ENCODE measurements around the gene PRUNE2.

PRUNE2 gene

DNA sequence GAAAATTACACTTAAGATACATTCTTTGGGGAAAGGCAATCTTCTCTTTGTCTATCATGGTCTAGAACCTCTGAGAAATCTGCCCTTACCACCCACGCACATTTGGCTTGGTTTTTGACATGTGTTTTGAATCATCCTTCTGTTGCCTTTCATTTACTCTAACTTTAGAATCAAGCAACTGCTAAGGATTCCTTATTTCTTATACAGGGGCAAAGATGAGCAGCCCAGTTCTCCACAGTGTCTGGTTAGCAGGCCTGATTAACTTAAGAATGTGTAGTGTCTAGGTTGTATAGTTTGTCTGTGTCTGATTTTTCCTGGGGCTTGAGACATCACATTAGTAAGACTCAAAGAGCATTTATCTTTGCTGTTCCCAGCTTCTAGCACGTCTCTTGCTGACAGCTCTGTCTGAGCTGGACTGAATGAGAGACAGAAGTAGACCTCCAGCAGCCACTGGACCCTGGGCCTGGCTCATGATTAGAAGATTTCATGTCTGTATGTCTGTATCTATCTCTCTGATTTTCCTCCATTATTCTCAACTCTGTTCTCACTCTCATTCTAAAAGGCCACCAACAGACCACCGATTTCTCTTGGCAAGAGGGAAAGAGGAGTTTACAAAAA is 173.5 kb downstream of the PRUNE2 start:
- no peak for DNase-seq (ENCODE audit: low read depth, low spot score)

DNA sequence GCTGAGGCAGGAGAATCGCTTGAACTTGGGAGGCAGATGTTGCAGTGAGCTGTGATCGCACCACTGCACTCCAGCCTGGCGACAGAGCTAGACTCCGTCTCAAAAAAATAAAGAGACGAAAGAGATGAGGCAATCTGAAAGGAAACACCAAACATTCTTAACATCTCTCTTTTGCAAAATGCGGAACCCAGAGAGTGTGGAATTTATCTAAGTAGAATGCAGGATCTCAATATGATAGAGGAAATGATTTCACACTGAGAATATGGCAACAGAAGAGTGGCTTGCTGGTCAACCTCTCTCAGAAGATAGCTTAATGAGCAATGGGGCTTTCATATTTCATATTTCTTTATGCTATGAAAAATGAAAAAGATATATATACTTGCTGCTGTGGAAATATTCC is 175.1 kb downstream of the PRUNE2 start:
- DNase-seq (ENCODE audit: low read depth, low spot score), result no peak

DNA sequence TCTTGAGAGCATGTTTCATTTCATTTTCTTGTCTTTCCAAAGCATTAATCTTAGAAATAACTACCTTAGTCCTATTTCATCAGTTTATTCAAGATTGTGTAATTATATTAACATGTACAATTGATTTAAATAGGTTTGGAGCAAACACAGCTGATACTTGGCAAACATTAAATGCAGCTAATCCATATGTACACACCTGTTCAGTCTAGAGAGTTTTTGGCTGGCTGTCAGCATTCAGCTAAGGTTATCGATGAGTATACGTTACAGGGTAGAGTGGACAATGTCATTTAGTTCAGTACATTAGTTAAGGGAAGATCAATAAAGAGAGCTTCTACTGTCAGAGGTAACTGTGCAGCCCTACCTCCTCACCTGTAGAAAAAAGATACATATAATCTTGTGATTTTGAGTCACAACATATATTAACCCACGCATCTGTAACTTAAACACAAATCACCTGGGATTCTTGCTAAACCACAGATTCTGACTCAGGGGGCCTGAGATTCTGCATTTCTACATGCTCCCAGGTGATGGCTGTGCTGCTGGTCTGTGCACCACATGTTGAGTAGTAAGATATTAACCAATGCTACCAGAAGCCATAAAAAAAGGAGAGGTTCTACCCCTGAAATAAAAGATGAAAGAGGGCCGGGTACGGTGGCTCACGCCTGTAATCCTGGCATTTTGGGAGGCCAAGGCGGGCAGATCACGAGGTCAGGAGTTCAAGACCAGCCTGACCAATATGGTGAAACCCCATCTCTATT is 175.8 kb downstream of the PRUNE2 start:
- no peak for DNase-seq (ENCODE audit: low read depth, low spot score)

DNA sequence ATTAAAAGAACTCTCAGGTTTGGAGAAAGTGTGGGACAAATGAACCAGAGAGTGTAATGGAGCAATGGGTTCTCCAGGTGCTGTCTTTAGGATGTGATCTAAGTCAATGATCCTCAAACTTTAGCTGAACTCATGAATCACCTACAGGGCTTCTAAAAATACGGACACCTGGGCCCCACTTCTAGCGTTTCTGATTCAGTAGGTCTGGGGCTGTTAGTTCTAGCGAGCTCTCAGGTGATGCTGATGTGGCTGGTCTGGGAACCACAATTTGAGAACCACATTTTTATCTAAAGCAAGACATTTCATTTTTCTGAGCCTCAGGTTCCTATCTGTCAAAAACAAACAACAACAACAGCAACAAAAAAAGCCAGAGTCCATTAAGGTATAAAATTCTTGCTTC is 176.8 kb downstream of the PRUNE2 start:
- DNase-seq (ENCODE audit: low read depth, low spot score), result no peak

DNA sequence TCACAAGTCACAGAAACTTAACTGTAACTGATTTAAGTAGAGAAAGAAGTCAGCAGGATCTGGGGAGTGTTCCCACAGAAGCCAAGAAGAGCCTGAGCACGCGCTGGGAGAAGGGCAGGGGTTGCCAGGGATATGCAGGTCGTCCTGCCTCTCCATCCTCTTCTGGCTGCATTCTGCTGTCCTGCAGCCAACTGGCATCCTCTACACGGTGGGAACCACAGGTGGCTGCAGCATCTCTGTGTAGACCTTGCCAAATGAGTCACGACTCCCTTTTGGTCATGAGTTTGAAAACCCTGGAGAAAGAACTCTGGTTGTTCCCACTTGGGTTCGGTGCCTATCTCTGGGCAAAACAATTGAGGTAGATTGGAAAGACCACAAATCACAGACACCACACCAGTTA is 180.0 kb downstream of the PRUNE2 start:
- DNase-seq (ENCODE audit: low read depth, low spot score), result no peak

DNA sequence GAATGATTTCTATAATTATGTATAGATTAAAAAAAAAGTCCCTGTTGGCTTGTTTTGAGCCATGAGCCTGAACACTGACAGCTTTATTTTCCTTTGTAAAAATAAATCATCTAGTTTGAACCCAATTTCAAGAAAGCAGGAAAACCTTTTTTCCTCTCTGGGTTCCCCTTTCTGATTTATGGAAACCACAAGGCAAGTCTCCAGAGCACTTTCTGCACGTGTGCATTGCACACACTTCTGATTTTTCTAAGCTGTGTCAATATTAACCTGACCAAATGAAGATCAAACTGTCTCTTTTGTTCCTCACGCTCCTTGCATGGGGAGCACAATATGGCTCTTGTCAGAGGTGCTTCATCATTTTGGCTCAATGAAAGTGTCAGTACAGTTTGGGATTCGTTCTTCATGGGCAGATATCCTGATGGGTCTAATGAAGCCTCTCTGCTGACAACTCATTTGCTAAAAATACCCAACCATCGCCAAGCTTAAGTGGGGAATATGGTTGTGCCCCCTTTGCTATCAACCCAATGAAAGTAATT is 180.8 kb downstream of the PRUNE2 start:
- no peak for DNase-seq (ENCODE audit: low read depth, low spot score)

DNA sequence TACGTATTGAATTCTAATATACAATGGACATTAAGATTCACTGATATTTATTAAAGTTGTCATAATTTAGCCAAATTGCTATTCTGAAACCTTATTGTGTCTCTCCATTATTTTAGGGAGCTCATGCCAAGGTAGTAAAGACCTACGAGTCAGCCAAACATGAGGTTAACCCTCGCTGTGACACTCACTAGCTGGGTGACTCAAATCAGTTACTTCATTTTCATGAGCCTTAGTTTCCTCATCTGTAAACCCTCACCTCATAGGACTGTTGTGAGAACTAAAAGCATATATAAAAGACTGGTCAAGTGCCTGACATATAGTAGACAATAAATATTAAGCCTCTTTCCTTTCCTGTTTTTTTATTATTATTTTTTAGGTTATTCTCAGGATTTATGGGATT is 185.7 kb downstream of the PRUNE2 start:
- no peak for DNase-seq (ENCODE audit: low read depth, low spot score)

DNA sequence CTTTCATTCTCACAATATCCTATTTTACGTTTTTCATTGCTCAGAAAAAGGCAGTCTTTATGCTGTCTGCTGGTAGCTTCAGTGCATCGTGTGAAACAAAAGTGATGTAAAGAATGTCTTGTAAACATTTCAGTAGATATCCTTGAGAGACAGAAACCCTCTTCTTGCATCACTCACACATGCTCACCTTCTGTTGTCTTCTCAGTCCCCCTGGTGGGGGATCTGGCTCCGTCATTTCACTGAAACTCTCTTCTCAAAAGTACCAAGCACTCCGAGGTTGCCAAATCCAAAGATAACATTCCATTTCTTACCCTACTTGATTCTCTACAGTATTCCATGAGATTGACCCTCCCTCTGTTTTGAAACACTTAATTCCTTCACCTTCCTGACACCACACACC is 187.7 kb downstream of the PRUNE2 start:
- no peak for DNase-seq (ENCODE audit: low read depth, low spot score)

DNA sequence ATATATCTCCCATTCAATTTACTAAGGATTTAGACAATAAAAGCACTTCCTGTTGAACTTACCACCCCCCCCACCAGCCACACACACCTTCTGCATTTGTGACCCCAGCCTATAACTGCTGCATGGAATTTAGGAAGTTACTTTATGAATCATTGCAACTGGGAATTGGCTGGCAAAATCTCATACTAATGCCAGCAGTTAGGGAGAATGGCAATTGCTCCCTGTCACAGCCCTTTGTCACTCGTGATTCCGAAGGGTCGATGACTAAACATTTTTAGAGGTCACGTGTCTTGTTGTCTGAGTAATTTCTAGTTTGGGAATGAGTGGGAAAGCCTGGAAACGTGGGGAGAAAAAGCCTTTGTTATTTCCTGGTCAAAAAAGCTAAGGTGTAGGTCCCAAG is 188.3 kb downstream of the PRUNE2 start:
- no peak for DNase-seq (ENCODE audit: low read depth, low spot score)

DNA sequence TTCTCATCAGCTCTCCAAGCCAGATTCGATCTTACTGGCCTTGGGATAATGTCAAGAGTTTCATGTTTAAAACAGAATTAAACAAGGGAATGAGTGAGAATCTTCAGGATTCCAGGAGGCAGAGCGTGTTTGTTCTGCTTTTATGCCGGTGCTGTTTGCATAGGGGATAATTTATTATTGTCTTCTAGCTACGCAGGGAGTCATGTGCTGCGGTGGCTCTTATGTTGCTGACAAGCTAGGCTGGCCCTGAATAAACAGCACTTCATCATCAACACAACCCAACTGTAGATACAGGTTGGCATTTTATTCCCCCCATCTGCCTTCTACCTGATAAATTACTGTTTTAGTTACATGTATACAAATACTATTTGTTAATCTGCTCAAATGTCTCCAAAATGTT is 188.7 kb downstream of the PRUNE2 start:
- no peak for DNase-seq (ENCODE audit: low read depth, low spot score)

DNA sequence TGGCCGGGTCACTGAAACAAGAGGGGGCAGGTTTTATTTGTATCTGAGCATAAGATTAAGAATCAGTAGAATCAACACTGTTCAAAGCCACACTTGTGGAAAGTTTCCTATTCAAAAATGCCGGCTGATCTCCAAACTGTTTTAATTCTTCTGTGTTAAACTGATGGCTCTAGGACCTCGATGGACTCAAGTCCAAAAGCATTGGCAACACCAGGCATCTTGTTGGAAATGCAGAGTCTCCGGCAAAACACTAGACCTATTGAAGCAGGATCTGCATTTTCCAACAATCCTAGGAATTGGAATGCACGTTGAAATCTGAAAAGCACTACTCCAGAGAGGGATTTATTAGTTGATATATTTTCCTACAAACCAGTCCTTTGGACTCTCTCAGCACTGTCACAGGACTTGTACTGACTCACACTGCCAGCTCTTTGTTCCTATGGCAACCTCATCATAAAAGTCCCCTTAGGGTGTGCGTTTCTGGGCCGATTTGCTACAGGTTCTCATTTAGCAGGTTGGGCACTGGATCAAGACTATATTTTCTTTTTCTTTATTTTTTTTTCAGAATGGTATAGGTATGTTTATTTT is 189.7 kb downstream of the PRUNE2 start:
- no peak for DNase-seq (ENCODE audit: low read depth, low spot score)

DNA sequence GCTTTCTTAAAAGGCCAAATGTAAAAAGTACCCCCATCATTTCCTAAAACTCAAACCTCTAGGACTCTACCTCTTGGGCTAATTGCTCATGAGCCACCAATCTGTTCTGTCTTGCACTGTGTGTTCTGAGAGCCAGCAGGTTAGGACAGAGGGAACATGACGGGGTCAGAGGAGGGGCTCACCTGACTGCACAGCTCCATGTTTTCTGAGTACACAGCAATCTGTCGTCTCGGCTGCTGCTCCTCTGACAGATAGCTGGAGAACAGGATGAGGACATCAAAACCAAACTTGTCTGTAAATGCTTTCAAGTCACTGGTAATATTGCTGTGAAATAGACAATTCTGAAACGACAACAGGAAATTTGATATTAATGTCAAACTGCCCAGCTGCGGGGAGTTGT is 192.5 kb downstream of the PRUNE2 start:
- no peak for DNase-seq (ENCODE audit: low read depth, low spot score)

DNA sequence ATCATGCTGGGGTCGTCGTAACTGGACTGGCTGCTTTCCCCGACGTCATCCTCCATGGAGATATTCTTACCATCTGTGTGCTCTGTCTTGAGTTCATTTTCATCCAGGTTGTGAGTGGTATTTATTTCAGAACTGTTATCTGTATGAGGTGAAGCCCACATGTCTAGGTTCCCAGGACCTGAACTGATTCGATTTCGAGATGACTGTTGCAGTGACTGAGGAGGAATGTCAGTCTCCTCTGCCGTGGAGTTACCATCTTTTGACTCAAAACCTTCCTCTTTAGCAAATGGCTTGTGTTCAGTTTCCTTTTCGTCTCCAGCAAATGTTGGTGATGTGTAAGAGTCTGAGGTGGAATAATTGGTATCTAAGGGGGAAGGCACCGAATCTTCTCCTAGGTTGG is 196.9 kb downstream of the PRUNE2 start:
- no peak for DNase-seq (ENCODE audit: low read depth, low spot score)

DNA sequence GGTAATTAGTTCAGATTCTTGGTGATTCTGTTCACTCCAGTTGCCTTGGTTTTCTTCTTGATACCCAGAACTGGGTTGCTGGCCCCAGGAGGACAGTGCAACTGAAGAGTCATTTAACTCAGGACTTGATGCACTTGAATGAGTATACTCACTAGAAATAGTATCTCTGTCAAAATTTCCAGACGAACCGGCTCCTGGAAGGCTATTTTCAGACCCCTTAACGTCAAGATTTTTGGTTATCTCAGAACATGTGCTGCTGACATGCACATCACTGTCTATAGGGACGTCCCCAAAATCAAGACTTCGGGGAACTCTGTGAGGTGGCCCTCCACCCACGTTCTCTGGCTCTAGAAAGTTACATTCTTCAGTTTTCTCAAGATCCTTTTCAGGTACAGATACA is 198.4 kb downstream of the PRUNE2 start:
- no peak for DNase-seq (ENCODE audit: low read depth, low spot score)

DNA sequence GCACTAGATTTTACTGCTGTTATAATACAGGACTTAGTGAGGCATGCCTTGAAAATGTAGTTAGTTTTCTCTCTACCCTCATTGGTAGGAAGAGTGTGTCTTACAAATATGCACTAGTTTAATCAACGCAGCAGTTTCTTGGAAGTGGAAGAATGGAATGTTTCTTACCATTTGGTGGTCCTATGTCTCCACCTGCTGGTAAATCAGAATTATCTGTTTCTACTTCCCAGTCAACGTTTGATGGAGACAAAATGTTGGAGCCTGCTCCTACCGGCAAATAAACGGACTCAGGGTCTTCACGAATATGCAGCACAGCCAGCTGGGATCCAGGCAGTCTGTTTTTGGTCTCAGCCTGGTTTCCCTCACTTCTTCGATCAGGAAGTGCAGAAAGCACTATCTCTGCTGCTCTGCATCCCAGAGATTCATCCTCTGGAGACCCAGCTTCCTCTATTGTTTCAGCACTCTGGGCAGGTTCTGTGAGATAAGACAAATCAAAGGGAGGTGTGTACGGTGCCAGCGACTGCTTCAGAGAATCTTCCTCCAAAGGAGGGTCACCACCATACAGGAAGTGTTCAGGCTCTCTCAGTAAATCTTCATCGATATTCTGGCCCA is 201.2 kb downstream of the PRUNE2 start:
- no peak for DNase-seq (ENCODE audit: low read depth, low spot score)

DNA sequence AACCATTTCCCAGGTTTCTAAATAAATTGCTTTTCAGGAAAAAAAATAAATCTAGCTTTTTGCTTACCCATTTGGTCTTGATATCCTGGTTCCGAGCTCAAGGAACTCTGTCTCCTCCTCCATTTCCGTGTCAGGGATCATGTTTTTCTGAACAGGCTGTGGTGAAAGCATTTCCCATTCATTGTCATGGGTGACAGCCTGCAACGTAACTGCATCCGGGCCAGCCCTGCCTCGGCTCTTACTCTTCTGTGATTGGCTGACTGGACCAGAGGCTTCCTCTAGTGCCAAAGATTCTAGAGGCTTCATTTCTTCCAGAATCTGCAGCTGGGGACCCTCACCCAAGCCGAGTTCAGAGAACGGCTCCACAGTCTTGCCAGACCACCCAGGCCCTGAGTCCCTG is 202.6 kb downstream of the PRUNE2 start:
- no peak for DNase-seq (ENCODE audit: low read depth, low spot score)

DNA sequence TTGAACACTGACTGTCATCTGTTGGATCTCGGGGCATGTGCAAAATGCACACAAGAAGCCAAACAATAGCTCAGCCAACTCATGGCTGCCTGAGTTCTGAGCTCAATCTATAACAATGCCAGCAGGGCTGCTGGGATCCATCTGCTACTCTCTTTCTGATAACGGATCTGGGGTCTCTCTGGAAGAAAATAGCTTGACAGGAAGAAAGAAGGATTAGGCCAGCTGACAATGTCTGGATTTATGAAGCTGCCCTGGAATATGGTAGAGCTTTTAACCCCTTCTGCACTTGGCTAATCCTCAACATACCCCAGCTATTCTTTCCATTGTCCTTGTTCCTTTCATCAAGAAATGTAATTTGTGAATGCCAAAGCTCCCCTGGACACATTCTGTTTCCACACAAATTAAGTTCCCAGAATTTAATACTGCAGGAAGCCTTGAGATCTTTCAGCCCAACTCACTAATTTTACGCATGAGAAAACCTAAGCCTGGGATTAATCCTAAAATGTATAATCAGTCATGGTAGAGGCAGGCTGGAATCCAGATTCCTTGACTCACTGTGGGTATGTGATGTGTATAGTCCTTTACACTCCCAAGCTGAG is 204.4 kb downstream of the PRUNE2 start:
- no peak for DNase-seq (ENCODE audit: low read depth, low spot score)

DNA sequence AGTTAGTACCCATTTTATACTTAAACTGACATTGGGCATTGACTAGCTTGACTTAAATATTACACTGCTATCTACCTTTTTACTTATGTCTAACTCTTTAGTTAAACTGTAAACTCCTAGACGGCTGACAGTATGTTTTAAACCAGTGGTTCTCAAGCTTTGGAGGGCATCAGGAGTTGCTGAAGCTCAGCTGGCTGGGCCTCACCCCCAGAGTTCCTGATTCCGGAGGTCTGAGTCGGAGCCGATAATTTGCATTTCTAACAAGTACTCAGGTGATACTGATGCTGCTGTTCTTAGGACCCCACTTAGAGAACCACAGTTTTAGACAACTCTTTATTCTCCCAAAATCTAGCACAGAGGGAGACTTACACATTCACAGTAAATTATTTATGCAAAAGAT is 205.0 kb downstream of the PRUNE2 start:
- no peak for DNase-seq (ENCODE audit: low read depth, low spot score)

DNA sequence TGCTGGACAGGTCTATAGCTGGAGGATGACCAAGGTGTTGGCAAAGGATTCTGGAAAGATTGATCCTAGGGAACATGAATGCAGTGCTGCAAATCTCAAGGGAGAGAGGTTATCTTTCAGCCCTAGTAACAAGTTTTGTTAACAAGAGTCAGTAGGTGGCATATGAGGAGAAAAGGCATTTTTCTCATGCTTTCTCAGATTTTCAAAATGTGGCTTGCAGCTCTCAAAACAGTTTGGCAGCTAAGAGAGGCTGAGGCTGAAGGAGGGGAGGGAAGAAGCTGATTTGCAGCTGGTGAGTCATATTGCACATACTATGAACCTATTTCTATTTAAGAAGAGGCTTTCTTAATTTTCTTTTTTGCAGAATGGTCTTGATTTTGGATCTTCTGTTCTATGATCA is 205.9 kb downstream of the PRUNE2 start:
- DNase-seq (ENCODE audit: low read depth, low spot score), result no peak

DNA sequence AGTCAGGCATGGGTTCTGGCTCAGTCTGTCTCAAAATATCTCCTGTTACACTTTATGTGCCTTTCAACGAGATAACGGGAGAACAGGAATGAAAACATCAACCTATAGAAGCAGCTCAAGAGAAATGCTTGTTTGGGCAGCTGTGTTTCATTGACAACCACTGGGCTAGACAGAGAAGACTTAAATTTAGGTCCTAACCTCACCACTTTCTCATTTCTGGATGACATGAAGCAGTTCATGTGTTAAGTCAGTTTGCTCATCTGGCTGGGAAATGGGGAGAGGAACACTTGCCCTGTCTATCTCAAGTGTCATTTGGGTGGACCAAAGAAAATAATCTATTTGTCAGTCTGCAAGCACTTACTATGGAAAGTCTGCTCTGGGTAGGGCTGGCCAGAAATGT is 208.4 kb downstream of the PRUNE2 start:
- no peak for DNase-seq (ENCODE audit: low read depth, low spot score)

DNA sequence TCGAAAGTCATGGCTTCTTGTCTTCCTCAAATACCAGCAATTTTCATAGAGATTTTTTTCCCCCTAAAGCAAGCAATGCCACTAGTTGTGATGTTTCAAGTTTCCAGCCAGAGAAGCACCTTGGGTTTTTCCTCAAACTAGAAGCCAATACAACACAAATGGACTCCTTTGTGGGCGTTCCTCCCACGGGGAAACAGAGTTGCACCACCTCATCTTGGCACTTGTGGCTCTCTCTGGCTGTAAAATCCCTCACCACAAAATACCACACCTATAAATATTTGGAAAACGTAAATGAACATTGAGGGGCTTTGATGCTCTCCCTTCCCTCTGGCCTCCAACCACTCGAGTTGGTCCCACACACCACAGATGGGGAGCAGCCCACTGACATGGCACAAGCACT is 208.8 kb downstream of the PRUNE2 start:
- DNase-seq (ENCODE audit: low read depth, low spot score), result no peak

DNA sequence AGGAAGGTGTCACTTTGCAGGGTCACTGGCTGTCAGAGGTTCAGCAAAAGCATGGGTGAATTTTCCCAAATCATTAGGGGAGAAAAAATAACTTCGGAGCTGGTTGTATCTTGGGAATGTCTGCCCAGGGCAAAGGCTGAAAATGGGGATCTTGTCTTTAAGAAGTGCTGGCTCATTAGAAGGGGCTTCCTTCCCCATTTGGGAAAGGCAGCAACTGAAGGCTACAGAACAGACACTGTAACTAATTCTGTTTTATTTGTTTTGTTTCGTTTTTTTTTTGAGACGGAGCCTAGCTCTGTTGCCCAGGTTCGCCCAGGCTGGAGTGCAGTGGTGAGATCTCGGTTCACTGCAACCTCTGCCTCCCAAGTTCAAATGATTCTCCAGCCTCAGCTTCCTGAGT is 212.0 kb downstream of the PRUNE2 start:
- DNase-seq (ENCODE audit: low read depth, low spot score), result no peak

All from activated CD4-positive, CD25-positive, alpha-beta regulatory T cell treated with anti-CD3 and anti-CD28 coated beads, Interleukin-2, amount 50 U/mL, for 16 hours (primary cell).